Stomach (tissue), 4 donors: ENCODE data around the gene PRKCH.

Source experiments
- EP300 ChIP-seq: sonication (generic); formaldehyde crosslinking; IDR thresholded peaks from one replicate; pipeline ENCODE4 v1.6.1; 2017; ENCODE audit warnings: antibody characterized with exemption
- POLR2A ChIP-seq, 4 donors: fragments of 450-650 bp; IDR thresholded peaks; one replicate each; pipeline ENCODE4 v1.6.1; 2016; ENCODE audit warnings: antibody characterized with exemption in 4 of 4, control low read depth in 2 of 4, mild to moderate bottlenecking in 1 of 4, moderate library complexity in 1 of 4
- POLR2AphosphoS5 ChIP-seq, 3 donors: sonication (generic); formaldehyde crosslinking; IDR thresholded peaks; one replicate each; pipeline ENCODE4 v1.6.1; 2016; ENCODE audit warnings: antibody characterized with exemption in 3 of 3
- TF ChIP-seq, protein P1 (sequence below), 7 experiments: fragments of 450-650 bp in 4 of 7; fragments of 200-600 bp in 3 of 7; sonication (generic) in 3 of 7; IDR thresholded peaks; one replicate each; pipeline ENCODE4 v1.5.1; 2016 to 2019; ENCODE audit warnings: antibody characterized with exemption in 7 of 7, control low read depth in 2 of 7, mild to moderate bottlenecking in 1 of 7

- TF ChIP-seq POLR2A (IDR thresholded peaks at IDR 0.05) = no peak
- TF ChIP-seq, protein P1, sequence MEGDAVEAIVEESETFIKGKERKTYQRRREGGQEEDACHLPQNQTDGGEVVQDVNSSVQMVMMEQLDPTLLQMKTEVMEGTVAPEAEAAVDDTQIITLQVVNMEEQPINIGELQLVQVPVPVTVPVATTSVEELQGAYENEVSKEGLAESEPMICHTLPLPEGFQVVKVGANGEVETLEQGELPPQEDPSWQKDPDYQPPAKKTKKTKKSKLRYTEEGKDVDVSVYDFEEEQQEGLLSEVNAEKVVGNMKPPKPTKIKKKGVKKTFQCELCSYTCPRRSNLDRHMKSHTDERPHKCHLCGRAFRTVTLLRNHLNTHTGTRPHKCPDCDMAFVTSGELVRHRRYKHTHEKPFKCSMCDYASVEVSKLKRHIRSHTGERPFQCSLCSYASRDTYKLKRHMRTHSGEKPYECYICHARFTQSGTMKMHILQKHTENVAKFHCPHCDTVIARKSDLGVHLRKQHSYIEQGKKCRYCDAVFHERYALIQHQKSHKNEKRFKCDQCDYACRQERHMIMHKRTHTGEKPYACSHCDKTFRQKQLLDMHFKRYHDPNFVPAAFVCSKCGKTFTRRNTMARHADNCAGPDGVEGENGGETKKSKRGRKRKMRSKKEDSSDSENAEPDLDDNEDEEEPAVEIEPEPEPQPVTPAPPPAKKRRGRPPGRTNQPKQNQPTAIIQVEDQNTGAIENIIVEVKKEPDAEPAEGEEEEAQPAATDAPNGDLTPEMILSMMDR (IDR thresholded peaks at IDR 0.05) = no peak
- no peak for TF ChIP-seq POLR2AphosphoS5 (IDR thresholded peaks at IDR 0.05)
- no peak for TF ChIP-seq EP300
Observed at GRCh38 chr14:61277232-61277631, 44.1 kb upstream of the PRKCH start.
